ENCODE measurements around the gene ZBTB20. TPM values are rescaled to one million over a fixed set of nuclear protein-coding genes. Genes with fewer than 3 reads are reported as not detected.

Gene ZBTB20
- total and polyA plus RNA-seq, 4 donors: 0.88 to 83.2 (median 20.4) TPM

- Histone ChIP-seq H3K9me3 (ENCODE audit: control insufficient read depth in 4 of 4, low read length in 3 of 4) (no peaks in the 10 kb centered on the region), H3K27ac (ENCODE audit: low read depth in 1 of 2, low read length in 2 of 2) (no peak overlapping the region), H3K4me1 (ENCODE audit: control insufficient read depth in 4 of 4, insufficient read depth in 4 of 4, low read length in 3 of 4) (peaks cover 2 to 35% (median 18%) of the 10 kb centered on the region in 4 donors)
Observed at GRCh38 chr3:114418107-114418506, 729.0 kb downstream of the ZBTB20 start.

DNA sequence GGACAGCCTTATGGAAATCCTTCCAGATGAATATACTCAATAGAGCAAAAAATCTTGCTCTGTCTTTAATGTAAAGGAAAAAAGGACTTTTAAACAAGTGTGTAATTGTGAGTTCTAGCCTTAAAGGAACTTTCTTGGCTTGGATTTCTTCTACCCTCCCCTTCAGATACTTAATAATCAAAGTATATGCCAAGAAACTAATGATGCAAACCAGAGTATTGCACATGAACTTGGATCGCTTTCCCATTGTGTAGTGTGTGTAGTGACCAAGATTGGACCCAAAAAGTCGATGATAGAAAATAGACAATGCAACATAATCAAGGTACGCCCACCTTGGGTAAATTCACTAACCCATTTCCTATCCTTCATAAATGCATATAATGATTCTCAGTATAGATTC lies 729.4 kb downstream of the ZBTB20 start:
- H3K36me3 ChIP-seq (ENCODE audit: control insufficient read depth in 4 of 4, insufficient read depth in 3 of 4, low read depth in 1 of 4, low read length in 3 of 4): no peaks in the 10 kb centered on the region
- no peak for DNase-seq (ENCODE audit: low spot score)
- H3K9me3 ChIP-seq (ENCODE audit: control insufficient read depth in 4 of 4, low read length in 3 of 4): no peaks in the 10 kb centered on the region
- H3K9ac ChIP-seq (ENCODE audit: low read depth in 1 of 2, low read length in 2 of 2): no peak overlapping the region
- no peak overlapping the region for H3K4me3 ChIP-seq (ENCODE audit: low read depth in 1 of 3, low read length in 3 of 3)
- TF ChIP-seq HNF4G (IDR thresholded peaks at IDR 0.05) (no peak), TAF1 (conservative IDR thresholded peaks at IDR 0.05) (no peak), YY1 (IDR thresholded peaks at IDR 0.05) (no peak), RXRA (IDR thresholded peaks at IDR 0.05) (no peak), SP1 (IDR thresholded peaks at IDR 0.05) (no peak), FOXA1 (IDR thresholded peaks at IDR 0.05) (no peak), HNF4A (conservative IDR thresholded peaks at IDR 0.05) (no peak), GABPA (IDR thresholded peaks at IDR 0.05 in 1 of 2, conservative IDR thresholded peaks at IDR 0.05 in 1 of 2) (no peak)
- TF ChIP-seq, protein P1, sequence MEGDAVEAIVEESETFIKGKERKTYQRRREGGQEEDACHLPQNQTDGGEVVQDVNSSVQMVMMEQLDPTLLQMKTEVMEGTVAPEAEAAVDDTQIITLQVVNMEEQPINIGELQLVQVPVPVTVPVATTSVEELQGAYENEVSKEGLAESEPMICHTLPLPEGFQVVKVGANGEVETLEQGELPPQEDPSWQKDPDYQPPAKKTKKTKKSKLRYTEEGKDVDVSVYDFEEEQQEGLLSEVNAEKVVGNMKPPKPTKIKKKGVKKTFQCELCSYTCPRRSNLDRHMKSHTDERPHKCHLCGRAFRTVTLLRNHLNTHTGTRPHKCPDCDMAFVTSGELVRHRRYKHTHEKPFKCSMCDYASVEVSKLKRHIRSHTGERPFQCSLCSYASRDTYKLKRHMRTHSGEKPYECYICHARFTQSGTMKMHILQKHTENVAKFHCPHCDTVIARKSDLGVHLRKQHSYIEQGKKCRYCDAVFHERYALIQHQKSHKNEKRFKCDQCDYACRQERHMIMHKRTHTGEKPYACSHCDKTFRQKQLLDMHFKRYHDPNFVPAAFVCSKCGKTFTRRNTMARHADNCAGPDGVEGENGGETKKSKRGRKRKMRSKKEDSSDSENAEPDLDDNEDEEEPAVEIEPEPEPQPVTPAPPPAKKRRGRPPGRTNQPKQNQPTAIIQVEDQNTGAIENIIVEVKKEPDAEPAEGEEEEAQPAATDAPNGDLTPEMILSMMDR (IDR thresholded peaks at IDR 0.05; ENCODE audit: low read depth, low read length, missing input control): no peak
- TF ChIP-seq, protein P2, sequence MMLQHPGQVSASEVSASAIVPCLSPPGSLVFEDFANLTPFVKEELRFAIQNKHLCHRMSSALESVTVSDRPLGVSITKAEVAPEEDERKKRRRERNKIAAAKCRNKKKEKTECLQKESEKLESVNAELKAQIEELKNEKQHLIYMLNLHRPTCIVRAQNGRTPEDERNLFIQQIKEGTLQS (IDR thresholded peaks at IDR 0.05): no peak
- TF ChIP-seq, protein P3, sequence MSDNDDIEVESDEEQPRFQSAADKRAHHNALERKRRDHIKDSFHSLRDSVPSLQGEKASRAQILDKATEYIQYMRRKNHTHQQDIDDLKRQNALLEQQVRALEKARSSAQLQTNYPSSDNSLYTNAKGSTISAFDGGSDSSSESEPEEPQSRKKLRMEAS (IDR thresholded peaks at IDR 0.05): no peak
- TF ChIP-seq, protein P4, sequence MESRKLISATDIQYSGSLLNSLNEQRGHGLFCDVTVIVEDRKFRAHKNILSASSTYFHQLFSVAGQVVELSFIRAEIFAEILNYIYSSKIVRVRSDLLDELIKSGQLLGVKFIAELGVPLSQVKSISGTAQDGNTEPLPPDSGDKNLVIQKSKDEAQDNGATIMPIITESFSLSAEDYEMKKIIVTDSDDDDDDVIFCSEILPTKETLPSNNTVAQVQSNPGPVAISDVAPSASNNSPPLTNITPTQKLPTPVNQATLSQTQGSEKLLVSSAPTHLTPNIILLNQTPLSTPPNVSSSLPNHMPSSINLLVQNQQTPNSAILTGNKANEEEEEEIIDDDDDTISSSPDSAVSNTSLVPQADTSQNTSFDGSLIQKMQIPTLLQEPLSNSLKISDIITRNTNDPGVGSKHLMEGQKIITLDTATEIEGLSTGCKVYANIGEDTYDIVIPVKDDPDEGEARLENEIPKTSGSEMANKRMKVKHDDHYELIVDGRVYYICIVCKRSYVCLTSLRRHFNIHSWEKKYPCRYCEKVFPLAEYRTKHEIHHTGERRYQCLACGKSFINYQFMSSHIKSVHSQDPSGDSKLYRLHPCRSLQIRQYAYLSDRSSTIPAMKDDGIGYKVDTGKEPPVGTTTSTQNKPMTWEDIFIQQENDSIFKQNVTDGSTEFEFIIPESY (IDR thresholded peaks at IDR 0.05): no peak
- WGBS: 73% methylated on average over 3 of the region's 3 CpGs
- no peaks in the 10 kb centered on the region for H3K27me3 ChIP-seq (ENCODE audit: control insufficient read depth in 4 of 4, insufficient read depth in 4 of 4, low read length in 3 of 4)
- no peak overlapping the region for H3K27ac ChIP-seq (ENCODE audit: low read depth in 1 of 2, low read length in 2 of 2)
- H3K4me1 ChIP-seq (ENCODE audit: control insufficient read depth in 4 of 4, insufficient read depth in 4 of 4, low read length in 3 of 4): peaks cover 2 to 36% (median 18%) of the 10 kb centered on the region in 4 donors

More at GRCh38 chr3:114418107-114418506, 729.0 kb downstream of the ZBTB20 start:
- Histone ChIP-seq H3K9ac (ENCODE audit: low read depth in 1 of 2, low read length in 2 of 2) (no peak overlapping the region), H3K27me3 (ENCODE audit: control insufficient read depth in 4 of 4, insufficient read depth in 4 of 4, low read length in 3 of 4) (no peaks in the 10 kb centered on the region), H3K36me3 (ENCODE audit: control insufficient read depth in 4 of 4, insufficient read depth in 3 of 4, low read depth in 1 of 4, low read length in 3 of 4) (no peaks in the 10 kb centered on the region), H3K4me3 (ENCODE audit: low read depth in 1 of 3, low read length in 3 of 3) (no peak overlapping the region)
- no peak for TF ChIP-seq EGR1 (IDR thresholded peaks at IDR 0.05; ENCODE audit: low read depth in 2 of 2)
- TF ChIP-seq, protein P4 (IDR thresholded peaks at IDR 0.05): no peak
- TF ChIP-seq HNF4G (IDR thresholded peaks at IDR 0.05): no peak
- no peak for TF ChIP-seq GABPA (IDR thresholded peaks at IDR 0.05 in 1 of 2, conservative IDR thresholded peaks at IDR 0.05 in 1 of 2)
- no peak for TF ChIP-seq SP1 (IDR thresholded peaks at IDR 0.05)
- TF ChIP-seq YY1 (IDR thresholded peaks at IDR 0.05): no peak
- TF ChIP-seq, protein P5, sequence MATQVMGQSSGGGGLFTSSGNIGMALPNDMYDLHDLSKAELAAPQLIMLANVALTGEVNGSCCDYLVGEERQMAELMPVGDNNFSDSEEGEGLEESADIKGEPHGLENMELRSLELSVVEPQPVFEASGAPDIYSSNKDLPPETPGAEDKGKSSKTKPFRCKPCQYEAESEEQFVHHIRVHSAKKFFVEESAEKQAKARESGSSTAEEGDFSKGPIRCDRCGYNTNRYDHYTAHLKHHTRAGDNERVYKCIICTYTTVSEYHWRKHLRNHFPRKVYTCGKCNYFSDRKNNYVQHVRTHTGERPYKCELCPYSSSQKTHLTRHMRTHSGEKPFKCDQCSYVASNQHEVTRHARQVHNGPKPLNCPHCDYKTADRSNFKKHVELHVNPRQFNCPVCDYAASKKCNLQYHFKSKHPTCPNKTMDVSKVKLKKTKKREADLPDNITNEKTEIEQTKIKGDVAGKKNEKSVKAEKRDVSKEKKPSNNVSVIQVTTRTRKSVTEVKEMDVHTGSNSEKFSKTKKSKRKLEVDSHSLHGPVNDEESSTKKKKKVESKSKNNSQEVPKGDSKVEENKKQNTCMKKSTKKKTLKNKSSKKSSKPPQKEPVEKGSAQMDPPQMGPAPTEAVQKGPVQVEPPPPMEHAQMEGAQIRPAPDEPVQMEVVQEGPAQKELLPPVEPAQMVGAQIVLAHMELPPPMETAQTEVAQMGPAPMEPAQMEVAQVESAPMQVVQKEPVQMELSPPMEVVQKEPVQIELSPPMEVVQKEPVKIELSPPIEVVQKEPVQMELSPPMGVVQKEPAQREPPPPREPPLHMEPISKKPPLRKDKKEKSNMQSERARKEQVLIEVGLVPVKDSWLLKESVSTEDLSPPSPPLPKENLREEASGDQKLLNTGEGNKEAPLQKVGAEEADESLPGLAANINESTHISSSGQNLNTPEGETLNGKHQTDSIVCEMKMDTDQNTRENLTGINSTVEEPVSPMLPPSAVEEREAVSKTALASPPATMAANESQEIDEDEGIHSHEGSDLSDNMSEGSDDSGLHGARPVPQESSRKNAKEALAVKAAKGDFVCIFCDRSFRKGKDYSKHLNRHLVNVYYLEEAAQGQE (IDR thresholded peaks at IDR 0.05): no peak
- TF ChIP-seq HNF4A (conservative IDR thresholded peaks at IDR 0.05): no peak
- no peak for TF ChIP-seq NR2F2 (IDR thresholded peaks at IDR 0.05)
- TF ChIP-seq FOXA1 (IDR thresholded peaks at IDR 0.05): no peak
- TF ChIP-seq, protein P2 (IDR thresholded peaks at IDR 0.05): no peak
- TF ChIP-seq FOXA2 (IDR thresholded peaks at IDR 0.05): no peak
- TF ChIP-seq JUND (IDR thresholded peaks at IDR 0.05): no peak
- TF ChIP-seq TAF1 (conservative IDR thresholded peaks at IDR 0.05): no peak
- TF ChIP-seq RAD21 (IDR thresholded peaks at IDR 0.05): no peak
- DNase-seq (ENCODE audit: low spot score): no peak

Measured in liver (tissue), 9 donors.